Natural killer cell (primary cell): ENCODE measurements around the gene ARL4C. TPM values are rescaled to one million over a fixed set of nuclear protein-coding genes. Genes with fewer than 3 reads are reported as not detected.

Source experiments
- ATAC-seq, 3 donors: fragments of 150-1000 bp in 2 of 3; fragments of 200-7000 bp in 1 of 3; cut with Tn5 transposase; 1 replicate in 1 of 3; 2 replicates in 2 of 3; pipeline ENCODE4 v1.10.0; 2021; ENCODE audit warnings: mild to moderate bottlenecking in 2 of 3, moderate library complexity in 2 of 3
- DNase-seq, 2 donors: peaks; one replicate each; pipeline versions ENCODE4 v3.0.0 to v3.0.0-alpha.2; 2013 to 2021; ENCODE audit warnings: mixed read lengths in 1 of 2
- H3K27ac ChIP-seq: one replicate; pipeline ENCODE4 v1.5.1; 2013; ENCODE audit warnings: mild to moderate bottlenecking, low read length
- H3K27me3 ChIP-seq: one replicate; pipeline ENCODE4 v1.6.1; 2013; ENCODE audit warnings: low read length; ENCODE audit not compliant: control insufficient read depth, insufficient read depth
- H3K36me3 ChIP-seq: one replicate; pipeline ENCODE4 v1.6.1; 2013; ENCODE audit warnings: low read length; ENCODE audit not compliant: control insufficient read depth, insufficient read depth
- H3K4me1 ChIP-seq: one replicate; pipeline ENCODE4 v1.6.1; 2013; ENCODE audit warnings: low read length; ENCODE audit not compliant: control insufficient read depth, insufficient read depth
- H3K4me3 ChIP-seq: one replicate; pipeline ENCODE4 v1.5.1; 2013; ENCODE audit warnings: low read length
- H3K9me3 ChIP-seq: one replicate; pipeline ENCODE4 v1.6.1; 2013; ENCODE audit warnings: low read length; ENCODE audit not compliant: control insufficient read depth, insufficient read depth
- H3K27ac Mint-ChIP-seq, 2 donors: one replicate each; pipeline ENCODE4 v1.8.0; 2022; ENCODE audit warnings: mild to moderate bottlenecking in 2 of 2, mixed read lengths in 2 of 2, moderate library complexity in 1 of 2
- H3K27me3 Mint-ChIP-seq, 2 donors: one replicate each; pipeline ENCODE4 v1.8.0; 2022; ENCODE audit warnings: low read depth in 2 of 2, mixed read lengths in 2 of 2
- H3K36me3 Mint-ChIP-seq: one replicate; pipeline ENCODE4 v1.8.0; 2022; ENCODE audit warnings: mixed read lengths
- H3K4me1 Mint-ChIP-seq, 2 donors: one replicate each; pipeline ENCODE4 v1.8.0; 2022; ENCODE audit warnings: mixed read lengths in 2 of 2
- H3K4me3 Mint-ChIP-seq: one replicate; pipeline ENCODE4 v1.8.0; 2022; ENCODE audit warnings: mild to moderate bottlenecking, moderate library complexity, mixed read lengths
- H3K9me3 Mint-ChIP-seq, 2 donors: one replicate each; pipeline ENCODE4 v1.8.0; 2022; ENCODE audit warnings: mixed read lengths in 2 of 2
- WGBS: methylation state at CpG from one replicate; pipeline ENCODE4 v1.1.7; 2013; ENCODE audit warnings: missing lambda C conversion rate; ENCODE audit not compliant: insufficient coverage; 5-methylcytosine and 5-hydroxymethylcytosine counted together
- intact Hi-C: fragments of 100-400 bp; cut with micrococcal nuclease; formaldehyde crosslinking; loops from one replicate; pipeline ENCODE4 v1.14.2; 2022
- total RNA-seq, 4 donors: library from RNA; stranded (reverse); fragments of 120-200 nt in 1 of 4; gene quantifications; one replicate each; pipeline versions ENCODE4 v1.2.3 to v1.2.4, GENCODE V29; 2013 to 2022
- TF ChIP-seq, protein P1 (sequence below): fragments of 200-600 bp; IDR thresholded peaks from one replicate; pipeline ENCODE4 v1.8.0; 2022; ENCODE audit warnings: antibody characterized with exemption

Gene ARL4C
- total RNA-seq, 3 donors from 2014 or later (not counting 1 experiment from before 2014, with no cell fraction given) = 492 to 756 (median 664) TPM

DNA sequence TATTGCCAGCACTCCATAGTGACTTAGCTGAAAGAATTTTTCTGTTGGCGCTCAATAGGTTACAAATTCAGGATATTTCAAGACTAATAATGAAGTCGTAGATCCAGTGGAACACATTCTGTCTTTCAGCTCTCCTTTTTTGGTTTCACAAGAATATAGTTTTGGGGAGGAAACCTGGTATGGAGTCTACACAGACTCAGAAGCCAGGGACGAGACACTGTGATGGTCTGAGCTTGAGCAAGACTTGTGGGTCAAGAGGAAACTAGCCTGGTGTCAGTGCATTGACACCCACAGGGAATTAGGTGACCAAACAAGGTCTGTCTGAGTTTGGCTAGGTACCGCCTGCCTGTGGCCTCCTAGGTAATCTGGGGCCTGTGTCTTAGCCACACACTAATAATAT lies 26.9 kb downstream of the ARL4C start:
- DNase-seq = no peak
- TF ChIP-seq, protein P1, sequence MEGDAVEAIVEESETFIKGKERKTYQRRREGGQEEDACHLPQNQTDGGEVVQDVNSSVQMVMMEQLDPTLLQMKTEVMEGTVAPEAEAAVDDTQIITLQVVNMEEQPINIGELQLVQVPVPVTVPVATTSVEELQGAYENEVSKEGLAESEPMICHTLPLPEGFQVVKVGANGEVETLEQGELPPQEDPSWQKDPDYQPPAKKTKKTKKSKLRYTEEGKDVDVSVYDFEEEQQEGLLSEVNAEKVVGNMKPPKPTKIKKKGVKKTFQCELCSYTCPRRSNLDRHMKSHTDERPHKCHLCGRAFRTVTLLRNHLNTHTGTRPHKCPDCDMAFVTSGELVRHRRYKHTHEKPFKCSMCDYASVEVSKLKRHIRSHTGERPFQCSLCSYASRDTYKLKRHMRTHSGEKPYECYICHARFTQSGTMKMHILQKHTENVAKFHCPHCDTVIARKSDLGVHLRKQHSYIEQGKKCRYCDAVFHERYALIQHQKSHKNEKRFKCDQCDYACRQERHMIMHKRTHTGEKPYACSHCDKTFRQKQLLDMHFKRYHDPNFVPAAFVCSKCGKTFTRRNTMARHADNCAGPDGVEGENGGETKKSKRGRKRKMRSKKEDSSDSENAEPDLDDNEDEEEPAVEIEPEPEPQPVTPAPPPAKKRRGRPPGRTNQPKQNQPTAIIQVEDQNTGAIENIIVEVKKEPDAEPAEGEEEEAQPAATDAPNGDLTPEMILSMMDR = no peak
- Mint-ChIP-seq H3K36me3 (no peaks in the 10 kb centered on the region), H3K9me3 (no peaks in the 10 kb centered on the region), H3K27me3 (no peaks in the 10 kb centered on the region), H3K27ac (no peak overlapping the region), H3K4me1 (peaks cover 4 to 17% of the 10 kb centered on the region in 2 donors), H3K4me3 (no peak overlapping the region)
- WGBS = 90% methylated on average over 4 of the region's 4 CpGs
- Histone ChIP-seq H3K4me3 (no peak overlapping the region), H3K27me3 (no peaks in the 10 kb centered on the region), H3K36me3 (no peaks in the 10 kb centered on the region), H3K27ac (no peak overlapping the region), H3K4me1 (peaks cover 4% of the 10 kb centered on the region), H3K9me3 (no peaks in the 10 kb centered on the region)
- intact Hi-C loops = no loop called here
- no peak for ATAC-seq

DNA sequence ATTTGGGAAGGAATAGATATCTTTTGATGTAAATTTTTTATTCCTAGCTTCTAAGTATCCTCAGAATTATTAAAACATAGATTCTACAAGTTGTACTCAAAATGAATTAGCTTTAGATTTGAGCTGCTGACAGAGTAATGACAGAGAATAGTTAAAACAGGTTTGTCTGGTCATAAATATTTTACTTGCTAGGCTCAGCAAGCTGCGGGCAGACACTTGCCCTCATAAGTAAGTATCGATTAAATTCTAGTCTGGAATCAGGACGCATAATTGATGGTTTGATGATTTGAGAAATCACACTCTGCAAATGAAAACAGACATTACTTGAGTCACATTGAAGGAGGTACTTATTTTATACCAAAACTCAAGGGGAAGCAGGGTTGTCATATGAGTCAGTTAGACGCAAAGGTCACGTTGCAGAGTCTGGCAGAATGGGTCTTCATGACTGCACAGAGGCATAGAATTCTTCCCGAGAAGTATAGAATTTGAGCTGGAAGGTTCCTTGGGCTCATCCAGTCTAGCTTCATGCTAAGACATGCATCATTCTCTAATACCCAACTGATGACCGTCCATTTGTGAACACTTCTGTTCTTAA lies 27.5 kb downstream of the ARL4C start:
- Mint-ChIP-seq H3K4me1 (peaks cover 10 to 18% of the 10 kb centered on the region in 2 donors), H3K9me3 (no peaks in the 10 kb centered on the region), H3K36me3 (no peaks in the 10 kb centered on the region), H3K4me3 (no peak overlapping the region), H3K27me3 (no peaks in the 10 kb centered on the region), H3K27ac (no peak overlapping the region)
- H3K4me1 ChIP-seq = peaks cover 6% of the 10 kb centered on the region
- H3K36me3 ChIP-seq = no peaks in the 10 kb centered on the region
- no peak overlapping the region for H3K27ac ChIP-seq
- TF ChIP-seq, protein P1 = no peak
- no peaks in the 10 kb centered on the region for H3K9me3 ChIP-seq
- intact Hi-C loops = no loop called here
- H3K27me3 ChIP-seq = no peaks in the 10 kb centered on the region
- WGBS = 90% methylated on average over 7 of the region's 7 CpGs
- no peak overlapping the region for H3K4me3 ChIP-seq
- DNase-seq = no peak
- no peak for ATAC-seq

DNA sequence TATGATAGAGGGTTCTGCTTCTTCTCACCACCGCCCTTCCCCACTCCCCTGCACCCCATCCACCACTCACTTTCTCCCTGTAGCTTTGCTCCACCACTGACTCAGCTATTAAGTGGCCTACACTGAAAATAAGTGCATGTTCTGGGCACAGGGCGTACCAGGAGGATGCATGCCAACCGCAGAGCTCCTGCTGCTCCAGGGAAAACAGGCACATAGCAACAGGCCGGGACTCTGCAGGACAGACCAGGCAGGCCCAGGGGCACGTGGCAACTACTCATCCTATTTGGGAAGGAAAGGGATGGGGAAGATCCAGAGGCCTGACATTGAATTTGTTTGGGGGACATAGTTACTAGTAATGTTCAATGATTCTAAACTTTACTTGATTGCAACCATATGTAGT lies 28.4 kb downstream of the ARL4C start:
- no peak overlapping the region for H3K4me3 Mint-ChIP-seq
- TF ChIP-seq, protein P1 = no peak
- H3K27me3 Mint-ChIP-seq = no peaks in the 10 kb centered on the region
- Histone ChIP-seq H3K4me3 (no peak overlapping the region), H3K9me3 (no peaks in the 10 kb centered on the region), H3K27ac (no peak overlapping the region), H3K4me1 (peaks cover 9% of the 10 kb centered on the region), H3K36me3 (no peaks in the 10 kb centered on the region), H3K27me3 (no peaks in the 10 kb centered on the region)
- WGBS = 98% methylated on average over 5 of the region's 5 CpGs
- no peaks in the 10 kb centered on the region for H3K9me3 Mint-ChIP-seq
- no peak for DNase-seq
- intact Hi-C loops = no loop called here
- ATAC-seq = no peak
- H3K27ac Mint-ChIP-seq = peak overlapping the region in 1 of 2 donors; percentile 27
- H3K4me1 Mint-ChIP-seq = peaks cover 18 to 26% of the 10 kb centered on the region in 2 donors
- H3K36me3 Mint-ChIP-seq = no peaks in the 10 kb centered on the region

DNA sequence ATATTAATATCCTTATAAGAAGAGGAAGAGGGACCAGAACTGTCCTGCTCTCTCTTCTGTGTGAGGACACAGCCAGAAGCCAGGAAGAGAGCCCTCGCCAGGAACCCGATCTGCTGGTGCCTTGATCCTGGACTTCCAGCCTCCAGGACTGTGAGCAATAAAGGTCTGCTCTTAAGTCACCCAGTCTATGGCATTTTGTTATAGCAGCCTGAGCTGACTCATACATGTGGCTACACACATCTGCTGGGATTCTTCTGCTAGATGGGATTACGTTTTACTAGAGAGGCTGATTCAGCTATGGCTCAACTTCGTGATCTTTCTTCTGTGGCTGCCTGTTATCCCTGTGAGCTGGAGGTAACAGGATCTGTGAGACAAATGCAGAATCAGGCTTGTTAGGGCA lies 29.6 kb downstream of the ARL4C start:
- peaks cover 21% of the 10 kb centered on the region for H3K4me1 ChIP-seq
- ATAC-seq (no peak), DNase-seq (no peak)
- Mint-ChIP-seq H3K9me3 (no peaks in the 10 kb centered on the region), H3K27ac (no peak overlapping the region), H3K4me1 (peaks cover 26 to 35% of the 10 kb centered on the region in 2 donors), H3K36me3 (no peaks in the 10 kb centered on the region), H3K27me3 (no peaks in the 10 kb centered on the region), H3K4me3 (no peak overlapping the region)
- H3K27me3 ChIP-seq = no peaks in the 10 kb centered on the region
- TF ChIP-seq, protein P1 = no peak
- no peaks in the 10 kb centered on the region for H3K36me3 ChIP-seq
- H3K4me3 ChIP-seq = no peak overlapping the region
- no peak overlapping the region for H3K27ac ChIP-seq
- H3K9me3 ChIP-seq = no peaks in the 10 kb centered on the region
- 98% methylated on average over 4 of the region's 4 CpGs for WGBS
- intact Hi-C loops = no loop called here
